ENCODE measurements around the gene TFDP1.

The TFDP1 gene

GRCh38 chr13:113550453-113550852 lies 34.1 kb upstream of the TFDP1 start:
- H3K9ac ChIP-seq (ENCODE audit: low read length) = no peak overlapping the region
- no peak overlapping the region for H3K4me3 ChIP-seq (ENCODE audit: low read depth, low read length, poor library complexity, severe bottlenecking)

GRCh38 chr13:113551081-113552000 lies 33.2 kb upstream of the TFDP1 start:
- Histone ChIP-seq H4K20me1 (ENCODE audit: insufficient read depth, low read length) (no peaks in the 10 kb centered on the region), H3K79me2 (ENCODE audit: insufficient read depth, low read length) (no peaks in the 10 kb centered on the region), H3K27me3 (ENCODE audit: insufficient read depth, low read length) (no peaks in the 10 kb centered on the region), H3K9me2 (ENCODE audit: low read depth, low read length) (no peaks in the 10 kb centered on the region), H3K9ac (ENCODE audit: low read length) (no peak overlapping the region), H2AFZ (ENCODE audit: low read length) (no peak overlapping the region), H3K4me1 (ENCODE audit: insufficient read depth, low read length, severe bottlenecking) (no peaks in the 10 kb centered on the region), H3K9me3 (ENCODE audit: low read length) (no peaks in the 10 kb centered on the region), H3F3A (ENCODE audit: insufficient read depth, low read length) (no peaks in the 10 kb centered on the region), H3K4me3 (ENCODE audit: low read depth, low read length, poor library complexity, severe bottlenecking) (no peak overlapping the region), H3K27ac (ENCODE audit: low read depth, low read length, poor library complexity, severe bottlenecking) (no peak overlapping the region), H3K4me2 (ENCODE audit: low read length) (no peak overlapping the region), H3K36me3 (ENCODE audit: insufficient read depth, low read length) (no peaks in the 10 kb centered on the region)
- TF ChIP-seq CTCF (IDR thresholded peaks at IDR 0.05; ENCODE audit: low read length) = no peak
- TF ChIP-seq EZH2 (IDR thresholded peaks at IDR 0.05; ENCODE audit: borderline replicate concordance, low read length) = no peak

More at GRCh38 chr13:113550453-113550852, 34.1 kb upstream of the TFDP1 start:
- Histone ChIP-seq H3K36me3 (ENCODE audit: insufficient read depth, low read length) (no peaks in the 10 kb centered on the region), H3K27ac (ENCODE audit: low read depth, low read length, poor library complexity, severe bottlenecking) (no peak overlapping the region), H3K79me2 (ENCODE audit: insufficient read depth, low read length) (no peaks in the 10 kb centered on the region), H2AFZ (ENCODE audit: low read length) (no peak overlapping the region), H3K9me3 (ENCODE audit: low read length) (no peaks in the 10 kb centered on the region), H3K27me3 (ENCODE audit: insufficient read depth, low read length) (no peaks in the 10 kb centered on the region), H3F3A (ENCODE audit: insufficient read depth, low read length) (no peaks in the 10 kb centered on the region), H3K4me2 (ENCODE audit: low read length) (no peak overlapping the region), H3K9me2 (ENCODE audit: low read depth, low read length) (no peaks in the 10 kb centered on the region), H3K4me1 (ENCODE audit: insufficient read depth, low read length, severe bottlenecking) (no peaks in the 10 kb centered on the region), H4K20me1 (ENCODE audit: insufficient read depth, low read length) (no peaks in the 10 kb centered on the region)
- TF ChIP-seq EZH2 (IDR thresholded peaks at IDR 0.05; ENCODE audit: borderline replicate concordance, low read length) (no peak), CTCF (IDR thresholded peaks at IDR 0.05; ENCODE audit: low read length) (no peak)

GRCh38 chr13:113552079-113552478 lies 32.5 kb upstream of the TFDP1 start:
- no peak overlapping the region for H3K9ac ChIP-seq (ENCODE audit: low read length)
- H3K27ac ChIP-seq (ENCODE audit: low read depth, low read length, poor library complexity, severe bottlenecking) = no peak overlapping the region
- no peaks in the 10 kb centered on the region for H3K4me1 ChIP-seq (ENCODE audit: insufficient read depth, low read length, severe bottlenecking)

More at GRCh38 chr13:113552079-113552478, 32.5 kb upstream of the TFDP1 start:
- H4K20me1 ChIP-seq (ENCODE audit: insufficient read depth, low read length) = no peaks in the 10 kb centered on the region
- H3K4me3 ChIP-seq (ENCODE audit: low read depth, low read length, poor library complexity, severe bottlenecking) = no peak overlapping the region
- 0 out of 2 replicates have a peak, but pooled peaks cover 4% of the 10 kb centered on the region for H3K27me3 ChIP-seq (ENCODE audit: insufficient read depth, low read length)
- H3K9me3 ChIP-seq (ENCODE audit: low read length) = no peaks in the 10 kb centered on the region
- no peak overlapping the region for H2AFZ ChIP-seq (ENCODE audit: low read length)
- no peaks in the 10 kb centered on the region for H3F3A ChIP-seq (ENCODE audit: insufficient read depth, low read length)
- no peaks in the 10 kb centered on the region for H3K79me2 ChIP-seq (ENCODE audit: insufficient read depth, low read length)
- H3K9me2 ChIP-seq (ENCODE audit: low read depth, low read length) = no peaks in the 10 kb centered on the region
- H3K4me2 ChIP-seq (ENCODE audit: low read length) = no peak overlapping the region
- no peak for TF ChIP-seq EZH2 (IDR thresholded peaks at IDR 0.05; ENCODE audit: borderline replicate concordance, low read length)
- TF ChIP-seq CTCF (IDR thresholded peaks at IDR 0.05; ENCODE audit: low read length) = no peak
- no peaks in the 10 kb centered on the region for H3K36me3 ChIP-seq (ENCODE audit: insufficient read depth, low read length)
